C4-2B (cell line): ENCODE measurements around the gene UBL5.
"Not testable (repeated sequence)": the region's sequence is repeated elsewhere in the genome, so short reads cannot be mapped to it uniquely, and the experiment has no call there.

Experiments
- H3K27ac ChIP-seq: fragments of 450-650 bp; 2 replicates; pipeline ENCODE4 v1.5.1; 2017
- CTCF ChIP-seq: fragments of 450-650 bp; conservative IDR thresholded peaks from 2 replicates; pipeline ENCODE4 v1.5.1; 2017; ENCODE audit warnings: mild to moderate bottlenecking
- ZFX ChIP-seq: fragments of 450-650 bp; IDR thresholded peaks from 2 replicates; pipeline ENCODE4 v1.6.1; 2017

Gene UBL5

GRCh38 chr19:9827289-9828238 lies at the start of gene UBL5:
Gene UBL5 (plus strand): TSS chr19:9827918. CDS start chr19:9828338, 420 bp downstream.
- peak within 1 kb of the TSS; percentile 79 for H3K27ac ChIP-seq
- TF ChIP-seq CTCF (no peak), ZFX (peak; percentile 53; the same call in 1 of the 2 replicates)

- TF ChIP-seq CTCF = no peak
- no peak for TF ChIP-seq ZFX
Observed at GRCh38 chr19:9782338-9782737, 45.4 kb upstream of the UBL5 start.

GRCh38 chr19:9784163-9784496 lies 43.6 kb upstream of the UBL5 start:
- not testable (repeated sequence) for H3K27ac ChIP-seq

More at GRCh38 chr19:9782338-9782737, 45.4 kb upstream of the UBL5 start:
- H3K27ac ChIP-seq = no peak overlapping the region

- TF ChIP-seq CTCF (no peak), ZFX (no peak)
- H3K27ac ChIP-seq = peak overlapping the region; percentile 67
Observed at GRCh38 chr19:9785367-9786331, 42.1 kb upstream of the UBL5 start.

GRCh38 chr19:9786342-9786741 lies 41.4 kb upstream of the UBL5 start:
- TF ChIP-seq ZFX (no peak), CTCF (no peak)

GRCh38 chr19:9786819-9787218 lies 40.9 kb upstream of the UBL5 start:
- TF ChIP-seq CTCF (no peak), ZFX (no peak)
- H3K27ac ChIP-seq = no peak overlapping the region

More at GRCh38 chr19:9786342-9786741, 41.4 kb upstream of the UBL5 start:
- peak overlapping the region; percentile 67 for H3K27ac ChIP-seq

GRCh38 chr19:9788604-9789003 lies 39.1 kb upstream of the UBL5 start:
- not testable (repeated sequence) for H3K27ac ChIP-seq

- H3K27ac ChIP-seq = no peak overlapping the region
- TF ChIP-seq ZFX = no peak
- TF ChIP-seq CTCF = no peak
Observed at GRCh38 chr19:9789066-9789465, 38.7 kb upstream of the UBL5 start.

GRCh38 chr19:9789579-9789978 lies 38.1 kb upstream of the UBL5 start:
- H3K27ac ChIP-seq = not testable (repeated sequence)

- H3K27ac ChIP-seq = not testable (repeated sequence)
Observed at GRCh38 chr19:9791073-9791367, 36.7 kb upstream of the UBL5 start.
